Stimulated activated naive CD8-positive, alpha-beta T cell treated with anti-CD3 and anti-CD28 coated beads, Interleukin-15, amount 100 ng/mL, for 72 hours (primary cell): ENCODE results near the gene ERP44.

ENCODE experiments used
- ATAC-seq: fragments of 150-1000 bp; cut with Tn5 transposase; 2 replicates; pipeline ENCODE4 v1.10.0; 2021; ENCODE audit warnings: mild to moderate bottlenecking, moderate library complexity
- DNase-seq, 2 donors: peaks; one replicate each; pipeline ENCODE4 v3.0.0; 2021 to 2022
- H3K27ac Mint-ChIP-seq, 2 donors: one replicate each; pipeline ENCODE4 v1.8.0; 2022; ENCODE audit warnings: mild to moderate bottlenecking in 2 of 2, mixed read lengths in 2 of 2, moderate library complexity in 2 of 2
- H3K27me3 Mint-ChIP-seq: one replicate; pipeline ENCODE4 v1.8.0; 2022; ENCODE audit warnings: mixed read lengths
- H3K4me1 Mint-ChIP-seq: one replicate; pipeline ENCODE4 v1.8.0; 2022; ENCODE audit warnings: mild to moderate bottlenecking, mixed read lengths
- H3K4me3 Mint-ChIP-seq, 2 donors: one replicate each; pipeline ENCODE4 v1.8.0; 2022; ENCODE audit warnings: mild to moderate bottlenecking in 2 of 2, mixed read lengths in 2 of 2, moderate library complexity in 1 of 2
- H3K9me3 Mint-ChIP-seq, 2 donors: one replicate each; pipeline ENCODE4 v1.8.0; 2022; ENCODE audit warnings: mixed read lengths in 2 of 2

The ERP44 gene

GRCh38 chr9:99970481-99970880 lies 128.3 kb downstream of the ERP44 start:
- DNase-seq, result no peak
- Mint-ChIP-seq H3K4me1 (no peaks in the 10 kb centered on the region), H3K4me3 (no peak overlapping the region), H3K27ac (no peak overlapping the region), H3K27me3 (no peaks in the 10 kb centered on the region), H3K9me3 (no peaks in the 10 kb centered on the region)
- no peak for ATAC-seq

GRCh38 chr9:99967457-99967856 lies 131.3 kb downstream of the ERP44 start:
- Mint-ChIP-seq H3K9me3 (no peaks in the 10 kb centered on the region), H3K27me3 (no peaks in the 10 kb centered on the region), H3K27ac (no peak overlapping the region), H3K4me1 (no peaks in the 10 kb centered on the region), H3K4me3 (no peak overlapping the region)
- DNase-seq, result no peak
- ATAC-seq, result no peak

- no peaks in the 10 kb centered on the region for H3K27me3 Mint-ChIP-seq
- no peaks in the 10 kb centered on the region for H3K9me3 Mint-ChIP-seq
- H3K27ac Mint-ChIP-seq, result no peak overlapping the region
- DNase-seq (no peak), ATAC-seq (no peak)
- no peaks in the 10 kb centered on the region for H3K4me1 Mint-ChIP-seq
- no peak overlapping the region for H3K4me3 Mint-ChIP-seq
Measured at GRCh38 chr9:99966716-99967115, 132.1 kb downstream of the ERP44 start.

- ATAC-seq, result no peak
- Mint-ChIP-seq H3K4me1 (no peaks in the 10 kb centered on the region), H3K27ac (no peak overlapping the region)
Measured at GRCh38 chr9:99966001-99966400, 132.8 kb downstream of the ERP44 start.

GRCh38 chr9:99964336-99964735 lies 134.5 kb downstream of the ERP44 start:
- Mint-ChIP-seq H3K4me3 (no peak overlapping the region), H3K27ac (no peak overlapping the region), H3K9me3 (no peaks in the 10 kb centered on the region), H3K27me3 (no peaks in the 10 kb centered on the region), H3K4me1 (no peaks in the 10 kb centered on the region)
- DNase-seq (no peak), ATAC-seq (no peak)

More at GRCh38 chr9:99966001-99966400, 132.8 kb downstream of the ERP44 start:
- DNase-seq, result no peak
- Mint-ChIP-seq H3K4me3 (no peak overlapping the region), H3K9me3 (no peaks in the 10 kb centered on the region), H3K27me3 (no peaks in the 10 kb centered on the region)

- Mint-ChIP-seq H3K9me3 (no peaks in the 10 kb centered on the region), H3K4me3 (no peak overlapping the region), H3K27me3 (no peaks in the 10 kb centered on the region), H3K4me1 (no peaks in the 10 kb centered on the region), H3K27ac (no peak overlapping the region)
- ATAC-seq (no peak), DNase-seq (no peak)
Measured at GRCh38 chr9:99962680-99963261, 136.0 kb downstream of the ERP44 start.

GRCh38 chr9:99955606-99956005 lies 143.2 kb downstream of the ERP44 start:
- DNase-seq (no peak), ATAC-seq (peak; percentile 63)
- H3K27ac Mint-ChIP-seq, result peak overlapping the region in 1 of 2 donors; percentile 76
- peak overlapping the region; percentile 29 to 32 for H3K4me3 Mint-ChIP-seq
- H3K27me3 Mint-ChIP-seq, result no peaks in the 10 kb centered on the region
- H3K4me1 Mint-ChIP-seq, result peaks cover 23% of the 10 kb centered on the region
- H3K9me3 Mint-ChIP-seq, result no peaks in the 10 kb centered on the region

GRCh38 chr9:99954819-99955218 lies 144.0 kb downstream of the ERP44 start:
- ATAC-seq, result peak; percentile 66
- DNase-seq, result no peak
- Mint-ChIP-seq H3K9me3 (no peaks in the 10 kb centered on the region), H3K27ac (no peak overlapping the region), H3K4me1 (peaks cover 23% of the 10 kb centered on the region), H3K4me3 (peak overlapping the region; percentile 35 to 36), H3K27me3 (no peaks in the 10 kb centered on the region)

GRCh38 chr9:99953861-99954507 lies 144.8 kb downstream of the ERP44 start:
- H3K4me1 Mint-ChIP-seq, result peaks cover 23% of the 10 kb centered on the region
- no peak for ATAC-seq
- no peak for DNase-seq
- no peaks in the 10 kb centered on the region for H3K27me3 Mint-ChIP-seq
- no peak overlapping the region for H3K4me3 Mint-ChIP-seq
- no peaks in the 10 kb centered on the region for H3K9me3 Mint-ChIP-seq
- no peak overlapping the region for H3K27ac Mint-ChIP-seq

- Mint-ChIP-seq H3K27ac (no peak overlapping the region), H3K9me3 (no peaks in the 10 kb centered on the region), H3K4me1 (peaks cover 10% of the 10 kb centered on the region), H3K27me3 (no peaks in the 10 kb centered on the region), H3K4me3 (no peak overlapping the region)
- DNase-seq (no peak), ATAC-seq (no peak)
Measured at GRCh38 chr9:99948896-99949295, 149.9 kb downstream of the ERP44 start.

- no peak for ATAC-seq
- Mint-ChIP-seq H3K4me1 (peaks cover 7% of the 10 kb centered on the region), H3K27me3 (no peaks in the 10 kb centered on the region), H3K4me3 (no peak overlapping the region), H3K27ac (no peak overlapping the region), H3K9me3 (no peaks in the 10 kb centered on the region)
- no peak for DNase-seq
Measured at GRCh38 chr9:99948482-99948881, 150.3 kb downstream of the ERP44 start.

- Mint-ChIP-seq H3K9me3 (no peaks in the 10 kb centered on the region), H3K4me3 (no peak overlapping the region), H3K27ac (no peak overlapping the region), H3K27me3 (no peaks in the 10 kb centered on the region), H3K4me1 (peaks cover 7% of the 10 kb centered on the region)
- no peak for ATAC-seq
- DNase-seq, result no peak
Measured at GRCh38 chr9:99947395-99947794, 151.4 kb downstream of the ERP44 start.

GRCh38 chr9:99936947-99937587 lies 161.7 kb downstream of the ERP44 start:
- DNase-seq (no peak), ATAC-seq (no peak)
- Mint-ChIP-seq H3K9me3 (peaks cover 9 to 16% of the 10 kb centered on the region in 2 donors), H3K4me3 (no peak overlapping the region), H3K4me1 (no peaks in the 10 kb centered on the region), H3K27me3 (no peaks in the 10 kb centered on the region), H3K27ac (no peak overlapping the region)

- Mint-ChIP-seq H3K9me3 (peaks cover 6% of the 10 kb centered on the region in 2 donors), H3K27ac (no peak overlapping the region), H3K4me1 (peaks cover 18% of the 10 kb centered on the region), H3K27me3 (no peaks in the 10 kb centered on the region), H3K4me3 (no peak overlapping the region)
- no peak for ATAC-seq
- DNase-seq, result no peak
Measured at GRCh38 chr9:99931155-99931840, 167.5 kb downstream of the ERP44 start.

GRCh38 chr9:99929652-99930051 lies 169.1 kb downstream of the ERP44 start:
- Mint-ChIP-seq H3K27me3 (no peaks in the 10 kb centered on the region), H3K9me3 (peaks cover 12 to 13% of the 10 kb centered on the region in 2 donors), H3K27ac (no peak overlapping the region), H3K4me1 (peaks cover 18% of the 10 kb centered on the region), H3K4me3 (no peak overlapping the region)
- no peak for DNase-seq
- no peak for ATAC-seq
